ENCODE measurements around the gene GREM1. TPM values are rescaled to one million over a fixed set of nuclear protein-coding genes. Genes with fewer than 3 reads are reported as not detected.
A peak's percentile ranks its signal among the peaks of the same experiment; 100 is the strongest.

GREM1 gene
- total and polyA plus RNA-seq, 4 experiments from 2014 or later, result not detected

DNA sequence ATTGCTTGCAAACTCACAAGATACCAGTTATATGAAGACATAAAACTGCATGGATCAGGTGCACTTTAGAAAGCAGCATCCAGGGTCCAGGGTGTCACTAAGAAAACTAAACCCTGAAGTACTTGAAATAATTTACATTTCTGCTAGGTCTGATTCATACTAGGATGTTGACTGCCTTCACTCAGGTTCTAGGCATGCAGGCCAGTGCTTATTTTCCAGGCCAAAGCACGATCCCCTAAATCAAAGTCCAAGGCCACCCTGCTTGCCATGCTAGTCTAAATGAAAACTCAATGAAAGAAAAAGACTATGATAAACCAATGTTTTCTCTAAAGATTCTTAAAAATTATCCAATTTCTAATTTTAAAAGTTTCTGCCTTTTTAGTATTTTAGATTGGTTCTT lies 49.4 kb downstream of the GREM1 start:
- DNase-seq, result no peak
- H3K27ac Mint-ChIP-seq, result no peak overlapping the region
- Histone ChIP-seq H3K27me3 (ENCODE audit: insufficient read depth, low read length) (no peaks in the 10 kb centered on the region), H3K9me3 (ENCODE audit: control insufficient read depth in 1 of 2, low read length in 2 of 2) (no peaks in the 10 kb centered on the region), H3K4me3 (ENCODE audit: low read length in 2 of 2) (no peak overlapping the region), H3K4me1 (ENCODE audit: insufficient read depth, low read length) (no peaks in the 10 kb centered on the region), H3K36me3 (ENCODE audit: insufficient read depth, low read length) (no peaks in the 10 kb centered on the region), H3K27ac (ENCODE audit: low read depth, low read length) (no peak overlapping the region)
- ChIA-PET CTCF (ENCODE audit: partially characterized antibody) (no interaction called here), POLR2A (ENCODE audit: partially characterized antibody) (no interaction called here)
- no peak overlapping the region for H3K4me3 Mint-ChIP-seq
- intact Hi-C loops (cut with micrococcal nuclease), result no loop called here
- peaks cover 0 to 2% (median 0%) of the 10 kb centered on the region in 8 donors for H3K9me3 Mint-ChIP-seq
- H3K36me3 Mint-ChIP-seq, result no peaks in the 10 kb centered on the region
- H3K4me1 Mint-ChIP-seq, result no peaks in the 10 kb centered on the region
- H3K27me3 Mint-ChIP-seq, result peaks cover 9 to 12% of the 10 kb centered on the region in 2 donors

GRCh38 chr15:32774022-32774421 lies 56.2 kb downstream of the GREM1 start:
- Mint-ChIP-seq H3K36me3 (no peaks in the 10 kb centered on the region), H3K27me3 (peaks cover 1 to 12% of the 10 kb centered on the region in 2 donors), H3K9me3 (peaks cover 0 to 4% (median under 1%) of the 10 kb centered on the region in 8 donors), H3K4me3 (no peak overlapping the region), H3K4me1 (no peaks in the 10 kb centered on the region), H3K27ac (no peak overlapping the region)
- H3K27ac ChIP-seq (ENCODE audit: low read depth, low read length), result no peak overlapping the region
- no peaks in the 10 kb centered on the region for H3K36me3 ChIP-seq (ENCODE audit: insufficient read depth, low read length)
- H3K4me1 ChIP-seq (ENCODE audit: insufficient read depth, low read length), result no peaks in the 10 kb centered on the region
- no peaks in the 10 kb centered on the region for H3K27me3 ChIP-seq (ENCODE audit: insufficient read depth, low read length)
- no peak for DNase-seq
- POLR2A ChIA-PET (ENCODE audit: partially characterized antibody), result no interaction called here
- H3K4me3 ChIP-seq (ENCODE audit: low read length in 2 of 2), result no peak overlapping the region
- peaks cover 0 to 3% of the 10 kb centered on the region in 2 donors for H3K9me3 ChIP-seq (ENCODE audit: control insufficient read depth in 1 of 2, low read length in 2 of 2)
- CTCF ChIA-PET (ENCODE audit: partially characterized antibody), result no interaction called here
- intact Hi-C loops (cut with micrococcal nuclease), result no loop called here

- no peak overlapping the region for H3K4me3 Mint-ChIP-seq
- no peak overlapping the region for H3K27ac ChIP-seq (ENCODE audit: low read depth, low read length)
- H3K4me1 ChIP-seq (ENCODE audit: insufficient read depth, low read length), result no peaks in the 10 kb centered on the region
- intact Hi-C loops (cut with micrococcal nuclease), result no loop called here
- CTCF ChIA-PET (ENCODE audit: partially characterized antibody), result no interaction called here
- H3K27me3 Mint-ChIP-seq, result peaks cover 4 to 10% of the 10 kb centered on the region in 2 donors
- H3K36me3 Mint-ChIP-seq, result no peaks in the 10 kb centered on the region
- no peaks in the 10 kb centered on the region for H3K4me1 Mint-ChIP-seq
- H3K36me3 ChIP-seq (ENCODE audit: insufficient read depth, low read length), result no peaks in the 10 kb centered on the region
- no peak overlapping the region for H3K27ac Mint-ChIP-seq
- peaks cover 0 to 10% (median 5%) of the 10 kb centered on the region in 8 donors for H3K9me3 Mint-ChIP-seq
- POLR2A ChIA-PET (ENCODE audit: partially characterized antibody), result no interaction called here
- no peak for DNase-seq
- no peak overlapping the region for H3K4me3 ChIP-seq (ENCODE audit: low read length in 2 of 2)
- H3K9me3 ChIP-seq (ENCODE audit: control insufficient read depth in 1 of 2, low read length in 2 of 2), result peaks cover 0 to 3% of the 10 kb centered on the region in 2 donors
- H3K27me3 ChIP-seq (ENCODE audit: insufficient read depth, low read length), result no peaks in the 10 kb centered on the region
Observed at GRCh38 chr15:32775103-32775502, 57.3 kb downstream of the GREM1 start.

- ChIA-PET POLR2A (ENCODE audit: partially characterized antibody) (no interaction called here), CTCF (ENCODE audit: partially characterized antibody) (no interaction called here)
- Histone ChIP-seq H3K27me3 (ENCODE audit: insufficient read depth, low read length) (no peaks in the 10 kb centered on the region), H3K4me3 (ENCODE audit: low read length in 2 of 2) (no peak overlapping the region), H3K4me1 (ENCODE audit: insufficient read depth, low read length) (no peaks in the 10 kb centered on the region), H3K27ac (ENCODE audit: low read depth, low read length) (no peak overlapping the region), H3K36me3 (ENCODE audit: insufficient read depth, low read length) (no peaks in the 10 kb centered on the region), H3K9me3 (ENCODE audit: control insufficient read depth in 1 of 2, low read length in 2 of 2) (peaks cover 0 to 3% of the 10 kb centered on the region in 2 donors)
- H3K9me3 Mint-ChIP-seq, result peaks cover 0 to 13% (median 4%) of the 10 kb centered on the region in 8 donors
- no peak overlapping the region for H3K4me3 Mint-ChIP-seq
- intact Hi-C loops (cut with micrococcal nuclease), result no loop called here
- peaks cover 4 to 12% of the 10 kb centered on the region in 2 donors for H3K27me3 Mint-ChIP-seq
- no peaks in the 10 kb centered on the region for H3K4me1 Mint-ChIP-seq
- H3K36me3 Mint-ChIP-seq, result no peaks in the 10 kb centered on the region
- DNase-seq, result no peak
- H3K27ac Mint-ChIP-seq, result no peak overlapping the region
Observed at GRCh38 chr15:32778391-32779176, 60.8 kb downstream of the GREM1 start.

DNA sequence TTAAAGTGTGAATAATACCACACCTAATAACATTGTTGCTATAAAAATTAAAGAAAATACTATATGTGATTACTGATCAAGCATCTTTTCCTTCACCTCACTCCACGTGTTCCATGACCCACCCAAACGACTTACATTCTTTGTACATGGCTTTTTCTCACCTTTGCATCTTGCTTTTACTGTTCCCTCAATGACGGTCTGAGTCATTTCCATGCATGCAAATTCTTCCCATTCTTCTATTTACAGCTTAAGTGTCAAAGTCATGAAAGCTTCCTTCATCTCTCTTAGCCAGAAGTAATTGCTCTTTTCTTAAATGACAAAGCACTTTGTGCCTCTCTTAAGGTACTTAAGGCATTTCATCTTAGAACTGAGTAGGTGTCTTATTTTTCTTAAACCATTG lies 64.0 kb downstream of the GREM1 start:
- POLR2A ChIA-PET (ENCODE audit: partially characterized antibody), result no interaction called here

GRCh38 chr15:32784581-32784980 lies 66.8 kb downstream of the GREM1 start:
- Histone ChIP-seq H3K4me1 (ENCODE audit: insufficient read depth, low read length) (no peaks in the 10 kb centered on the region), H3K9me3 (ENCODE audit: control insufficient read depth in 1 of 2, low read length in 2 of 2) (no peaks in the 10 kb centered on the region), H3K4me3 (ENCODE audit: low read length in 2 of 2) (no peak overlapping the region), H3K27ac (ENCODE audit: low read depth, low read length) (no peak overlapping the region), H3K27me3 (ENCODE audit: insufficient read depth, low read length) (no peaks in the 10 kb centered on the region), H3K36me3 (ENCODE audit: insufficient read depth, low read length) (no peaks in the 10 kb centered on the region)
- H3K27ac Mint-ChIP-seq, result no peak overlapping the region
- ChIA-PET POLR2A (ENCODE audit: partially characterized antibody) (no interaction called here), CTCF (ENCODE audit: partially characterized antibody) (no interaction called here)
- no peak overlapping the region for H3K4me3 Mint-ChIP-seq
- intact Hi-C loops (cut with micrococcal nuclease), result no loop called here
- H3K36me3 Mint-ChIP-seq, result no peaks in the 10 kb centered on the region
- no peak for DNase-seq
- peaks cover 3 to 4% of the 10 kb centered on the region in 2 donors for H3K27me3 Mint-ChIP-seq
- no peaks in the 10 kb centered on the region for H3K4me1 Mint-ChIP-seq
- peaks cover 0 to 5% (median under 1%) of the 10 kb centered on the region in 8 donors for H3K9me3 Mint-ChIP-seq

More for the DNA sequence above, 64.0 kb downstream of the GREM1 start:
- intact Hi-C loops (cut with micrococcal nuclease), result no loop called here
- Mint-ChIP-seq H3K27ac (peak overlapping the region in 1 of 7 donors; percentile 1), H3K36me3 (no peaks in the 10 kb centered on the region), H3K27me3 (peaks cover 4% of the 10 kb centered on the region in 2 donors), H3K9me3 (peaks cover 0 to 13% (median 4%) of the 10 kb centered on the region in 8 donors), H3K4me3 (no peak overlapping the region), H3K4me1 (no peaks in the 10 kb centered on the region)
- Histone ChIP-seq H3K36me3 (ENCODE audit: insufficient read depth, low read length) (no peaks in the 10 kb centered on the region), H3K4me1 (ENCODE audit: insufficient read depth, low read length) (no peaks in the 10 kb centered on the region), H3K27me3 (ENCODE audit: insufficient read depth, low read length) (no peaks in the 10 kb centered on the region), H3K27ac (ENCODE audit: low read depth, low read length) (no peak overlapping the region), H3K9me3 (ENCODE audit: control insufficient read depth in 1 of 2, low read length in 2 of 2) (peaks cover 0 to 3% of the 10 kb centered on the region in 2 donors), H3K4me3 (ENCODE audit: low read length in 2 of 2) (no peak overlapping the region)
- no peak for DNase-seq
- CTCF ChIA-PET (ENCODE audit: partially characterized antibody), result no interaction called here

- ChIA-PET POLR2A (ENCODE audit: partially characterized antibody) (no interaction called here), CTCF (ENCODE audit: partially characterized antibody) (no interaction called here)
- no peaks in the 10 kb centered on the region for H3K36me3 ChIP-seq (ENCODE audit: insufficient read depth, low read length)
- H3K27ac Mint-ChIP-seq, result no peak overlapping the region
- H3K27me3 ChIP-seq (ENCODE audit: insufficient read depth, low read length), result no peaks in the 10 kb centered on the region
- H3K36me3 Mint-ChIP-seq, result no peaks in the 10 kb centered on the region
- intact Hi-C loops (cut with micrococcal nuclease), result no loop called here
- H3K9me3 ChIP-seq (ENCODE audit: control insufficient read depth in 1 of 2, low read length in 2 of 2), result no peaks in the 10 kb centered on the region
- DNase-seq, result no peak
- H3K27ac ChIP-seq (ENCODE audit: low read depth, low read length), result no peak overlapping the region
- H3K4me3 Mint-ChIP-seq, result no peak overlapping the region
- peaks cover 1 to 3% of the 10 kb centered on the region in 2 donors for H3K27me3 Mint-ChIP-seq
- peaks cover 0 to 4% (median 0%) of the 10 kb centered on the region in 8 donors for H3K9me3 Mint-ChIP-seq
- H3K4me1 ChIP-seq (ENCODE audit: insufficient read depth, low read length), result no peaks in the 10 kb centered on the region
- H3K4me1 Mint-ChIP-seq, result no peaks in the 10 kb centered on the region
- H3K4me3 ChIP-seq (ENCODE audit: low read length in 2 of 2), result no peak overlapping the region
Observed at GRCh38 chr15:32786906-32787305, 69.1 kb downstream of the GREM1 start.
